HEK293T (cell line): Measurements from ENCODE around the gene RPL32.

Experiments used
- CTCF ChIA-PET: fragments of 350-600 bp; formaldehyde crosslinking; extraction: SDS; loops from one replicate; lab custom pipeline; 2021; ENCODE audit warnings: antibody characterized with exemption, inconsistent platforms; lab: Yijun Ruan, JAX
- POLR2A ChIA-PET: fragments of 350-600 bp; formaldehyde crosslinking; extraction: SDS; loops from one replicate; lab custom pipeline; 2020; ENCODE audit warnings: antibody characterized with exemption, inconsistent platforms; lab: Yijun Ruan, JAX
- DNase-seq: peaks from one replicate; pipeline ENCODE4 v3.0.0; 2012; ENCODE audit warnings: mixed read lengths; ENCODE audit errors: extremely low spot score
- ARNT ChIP-seq: fragments of 450-650 bp; IDR thresholded peaks from 2 replicates; pipeline ENCODE4 v1.6.1; 2017; ENCODE audit warnings: mild to moderate bottlenecking
- BHLHE40 ChIP-seq: fragments of 450-650 bp; IDR thresholded peaks from 2 replicates; pipeline ENCODE4 v1.6.1; 2016; ENCODE audit warnings: mild to moderate bottlenecking, moderate library complexity, borderline replicate concordance
- CTBP1 ChIP-seq: fragments of 450-650 bp; IDR thresholded peaks from 2 replicates; pipeline ENCODE4 v1.6.1; 2016; ENCODE audit warnings: borderline replicate concordance
- ELF4 ChIP-seq: fragments of 450-650 bp; IDR thresholded peaks from 2 replicates; pipeline ENCODE4 v1.6.1; 2017; ENCODE audit warnings: antibody characterized with exemption
- FOXA1 ChIP-seq: fragments of 450-650 bp; IDR thresholded peaks from 2 replicates; pipeline ENCODE4 v1.6.1; 2016; ENCODE audit warnings: mild to moderate bottlenecking
- FOXK2 ChIP-seq: fragments of 450-650 bp; IDR thresholded peaks from 2 replicates; pipeline ENCODE4 v1.6.1; 2016; ENCODE audit warnings: mild to moderate bottlenecking
- FOXM1 ChIP-seq: fragments of 450-650 bp; IDR thresholded peaks from 2 replicates; pipeline ENCODE4 v1.6.1; 2017; ENCODE audit warnings: mild to moderate bottlenecking, borderline replicate concordance
- HDGF ChIP-seq: fragments of 450-650 bp; IDR thresholded peaks from 2 replicates; pipeline ENCODE4 v1.6.1; 2017; ENCODE audit warnings: antibody characterized with exemption, borderline replicate concordance
- L3MBTL2 ChIP-seq: fragments of 450-650 bp; conservative IDR thresholded peaks from 2 replicates; pipeline ENCODE4 v1.6.1; 2016; ENCODE audit warnings: mild to moderate bottlenecking
- LEF1 ChIP-seq: fragments of 450-650 bp; IDR thresholded peaks from 2 replicates; pipeline ENCODE4 v1.6.1; 2017; ENCODE audit warnings: mild to moderate bottlenecking, borderline replicate concordance
- NFRKB ChIP-seq: fragments of 450-650 bp; IDR thresholded peaks from 2 replicates; pipeline ENCODE4 v1.6.1; 2016; ENCODE audit warnings: mild to moderate bottlenecking, moderate library complexity
- PKNOX1 ChIP-seq: fragments of 450-650 bp; IDR thresholded peaks from 2 replicates; pipeline ENCODE4 v1.6.1; 2016
- SP1 ChIP-seq: fragments of 450-650 bp; IDR thresholded peaks from 2 replicates; pipeline ENCODE4 v1.6.1; 2017
- SUZ12 ChIP-seq: fragments of 450-650 bp; IDR thresholded peaks from 2 replicates; pipeline ENCODE4 v1.6.1; 2016; ENCODE audit warnings: mild to moderate bottlenecking
- TARDBP ChIP-seq: fragments of 450-650 bp; IDR thresholded peaks from 2 replicates; pipeline ENCODE4 v1.6.1; 2016
- ZNF384 ChIP-seq: fragments of 450-650 bp; IDR thresholded peaks from 2 replicates; pipeline ENCODE4 v1.6.1; 2016

Gene RPL32

GRCh38 chr3:12822725-12823373 is 18.5 kb downstream of the RPL32 start:
- POLR2A ChIA-PET, result no interaction called here
- DNase-seq, result peak; percentile 51
- CTCF ChIA-PET, result interaction anchor here (0.7 to 1.1 kb wide), 4 partner anchors 10 to 61 kb away, joined by 3 to 4 read pairs (median 4); partner anchors contain the start of gene CAND2
- TF ChIP-seq PKNOX1 (no peak), FOXM1 (no peak), CTBP1 (no peak), ELF4 (no peak), FOXK2 (no peak), HDGF (no peak), BHLHE40 (no peak)

GRCh38 chr3:12818773-12819172 is 22.6 kb downstream of the RPL32 start:
- TF ChIP-seq ELF4, result no peak
- no peak for DNase-seq
- ChIA-PET CTCF (no interaction called here), POLR2A (no interaction called here)

GRCh38 chr3:12818273-12818672 is 23.1 kb downstream of the RPL32 start:
- DNase-seq, result no peak
- POLR2A ChIA-PET, result no interaction called here
- CTCF ChIA-PET, result interaction anchor here (1.3 kb wide), 1 partner anchor 24 kb away, joined by 3 read pairs; no protein-coding TSS in a partner anchor
- no peak for TF ChIP-seq LEF1
- no peak for TF ChIP-seq NFRKB
- no peak for TF ChIP-seq PKNOX1
- TF ChIP-seq FOXM1, result no peak
- TF ChIP-seq FOXK2, result no peak
- TF ChIP-seq ZNF384, result no peak
- TF ChIP-seq HDGF, result no peak
- no peak for TF ChIP-seq L3MBTL2
- TF ChIP-seq CTBP1, result no peak
- no peak for TF ChIP-seq BHLHE40
- no peak for TF ChIP-seq ARNT
- no peak for TF ChIP-seq TARDBP
- TF ChIP-seq SUZ12, result no peak
- no peak for TF ChIP-seq FOXA1

GRCh38 chr3:12817343-12817710 is 24.0 kb downstream of the RPL32 start:
- no peak for DNase-seq
- TF ChIP-seq L3MBTL2 (no peak), FOXM1 (no peak), HDGF (no peak), FOXA1 (no peak), ZNF384 (no peak), SP1 (no peak), ARNT (no peak), NFRKB (no peak), BHLHE40 (no peak), SUZ12 (no peak), PKNOX1 (no peak), LEF1 (no peak), FOXK2 (no peak), CTBP1 (no peak), ELF4 (no peak), TARDBP (no peak)
- ChIA-PET POLR2A (no interaction called here), CTCF (interaction anchor here (0.6 to 1.3 kb wide), 2 partner anchors 25 to 190 kb away, joined by 3 read pairs; no protein-coding TSS in a partner anchor)

GRCh38 chr3:12816521-12817342 is 24.6 kb downstream of the RPL32 start:
- ChIA-PET CTCF (interaction anchor here (0.6 to 1.3 kb wide), 2 partner anchors 25 to 190 kb away, joined by 3 read pairs; no protein-coding TSS in a partner anchor), POLR2A (interaction anchor here (1.1 kb wide), 1 partner anchor 17 kb away, joined by 3 read pairs; no protein-coding TSS in a partner anchor)
- TF ChIP-seq TARDBP, result no peak
- no peak for TF ChIP-seq FOXM1
- no peak for TF ChIP-seq LEF1
- TF ChIP-seq ELF4, result no peak
- TF ChIP-seq PKNOX1, result no peak
- TF ChIP-seq FOXA1, result no peak
- TF ChIP-seq BHLHE40, result no peak
- no peak for TF ChIP-seq SUZ12
- TF ChIP-seq CTBP1, result no peak
- no peak for TF ChIP-seq ARNT
- TF ChIP-seq ZNF384, result no peak
- no peak for TF ChIP-seq HDGF
- no peak for TF ChIP-seq FOXK2
- TF ChIP-seq SP1, result no peak
- no peak for TF ChIP-seq L3MBTL2
- no peak for TF ChIP-seq NFRKB
- no peak for DNase-seq
